ENCODE data around the gene ACADSB. TPM values are rescaled to one million over a fixed set of nuclear protein-coding genes. Genes with fewer than 3 reads are reported as not detected.

The ACADSB gene
- total RNA-seq, 4 donors from 2014 or later: 16.2 to 40.2 (median 22.0) TPM

GRCh38 chr10:122998934-122999333, 9.9 kb upstream of the ACADSB start:
- peaks cover 0 to 22% of the 10 kb centered on the region in 2 donors for H3K36me3 ChIP-seq
- in situ Hi-C loops (cut with MboI; ENCODE audit: low sequenced_read_pairs in 4 of 4): no loop called here

GRCh38 chr10:122999347-122999746, 9.5 kb upstream of the ACADSB start:
- Histone ChIP-seq H3K27ac (no peak overlapping the region), H3K4me3 (no peak overlapping the region), H3K27me3 (no peaks in the 10 kb centered on the region), H3K36me3 (peaks cover 0 to 18% of the 10 kb centered on the region in 2 donors), H3K4me1 (peaks cover 4 to 7% of the 10 kb centered on the region in 2 donors), H3K9me3 (no peaks in the 10 kb centered on the region)
- intact Hi-C loops (cut with DNase I; ENCODE audit: low total_unique reads): no loop called here
- no peak for TF ChIP-seq POLR2A (IDR thresholded peaks at IDR 0.05)
- no peak for TF ChIP-seq CTCF (IDR thresholded peaks at IDR 0.05 in 4 of 5, conservative IDR thresholded peaks at IDR 0.05 in 1 of 5)
- ATAC-seq (no peak), DNase-seq (no peak)
- in situ Hi-C loops (cut with MboI; ENCODE audit: low sequenced_read_pairs in 4 of 4): no loop called here

More at GRCh38 chr10:122998934-122999333, 9.9 kb upstream of the ACADSB start:
- no peak for TF ChIP-seq POLR2A (IDR thresholded peaks at IDR 0.05)
- peaks cover 4 to 7% of the 10 kb centered on the region in 2 donors for H3K4me1 ChIP-seq
- ATAC-seq: no peak
- no peak for DNase-seq
- no peak overlapping the region for H3K27ac ChIP-seq
- H3K4me3 ChIP-seq: no peak overlapping the region
- H3K9me3 ChIP-seq: no peaks in the 10 kb centered on the region
- no peaks in the 10 kb centered on the region for H3K27me3 ChIP-seq
- intact Hi-C loops (cut with DNase I; ENCODE audit: low total_unique reads): no loop called here

DNA sequence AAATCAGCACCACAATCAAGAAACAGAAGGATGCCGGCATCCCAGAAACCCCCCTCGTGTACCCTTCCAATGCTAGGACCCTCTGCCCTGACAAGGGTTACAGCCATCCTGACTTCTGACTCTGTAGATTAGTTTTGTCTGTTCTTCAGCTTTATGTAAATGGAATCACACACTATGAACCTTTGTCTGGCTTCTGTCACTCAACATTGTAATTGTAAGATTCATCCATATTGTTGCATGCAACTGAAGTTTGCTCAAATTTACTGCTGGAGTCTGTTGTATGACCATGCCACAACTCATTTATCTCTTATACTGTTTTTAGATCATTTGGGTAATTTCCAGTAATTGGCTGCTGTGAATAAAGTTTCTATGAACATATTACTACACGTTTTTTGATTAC, 8.7 kb upstream of the ACADSB start:
- Histone ChIP-seq H3K4me3 (no peak overlapping the region), H3K27ac (no peak overlapping the region), H3K4me1 (peaks cover 7 to 14% of the 10 kb centered on the region in 2 donors), H3K9me3 (no peaks in the 10 kb centered on the region), H3K27me3 (no peaks in the 10 kb centered on the region), H3K36me3 (peaks cover 0 to 13% of the 10 kb centered on the region in 2 donors)
- no peak for ATAC-seq
- in situ Hi-C loops (cut with MboI; ENCODE audit: low sequenced_read_pairs in 4 of 4): no loop called here
- TF ChIP-seq POLR2A (IDR thresholded peaks at IDR 0.05) (no peak), CTCF (IDR thresholded peaks at IDR 0.05 in 4 of 5, conservative IDR thresholded peaks at IDR 0.05 in 1 of 5) (no peak)
- DNase-seq: no peak
- intact Hi-C loops (cut with DNase I; ENCODE audit: low total_unique reads): loop anchor here (10.0 kb wide), 1 partner anchor 1415 kb away; the partner anchor contains the start of gene OAT

DNA sequence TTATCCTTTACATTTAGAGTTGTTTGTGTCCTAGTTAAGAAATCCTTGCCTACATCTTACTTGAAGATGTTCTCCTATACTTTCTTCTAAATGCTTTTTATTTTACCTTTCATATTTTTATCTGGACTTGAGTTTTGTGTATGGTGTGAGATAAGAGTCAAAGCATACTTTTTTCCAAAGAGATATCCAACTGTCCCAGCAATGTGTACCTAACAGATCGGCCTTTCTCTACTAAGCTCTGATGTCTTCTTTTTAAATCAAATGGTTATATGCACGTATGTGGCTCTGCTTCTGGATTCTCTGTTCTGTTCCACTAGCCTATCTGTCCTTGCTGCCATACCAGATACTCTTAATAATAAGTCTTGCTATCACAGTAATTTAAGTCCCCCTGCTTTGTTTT, 7.4 kb upstream of the ACADSB start:
- ATAC-seq (no peak), DNase-seq (no peak)
- Histone ChIP-seq H3K36me3 (peaks cover 0 to 2% of the 10 kb centered on the region in 2 donors), H3K27me3 (no peaks in the 10 kb centered on the region), H3K9me3 (no peaks in the 10 kb centered on the region), H3K4me1 (peaks cover 19 to 23% of the 10 kb centered on the region in 2 donors), H3K4me3 (no peak overlapping the region), H3K27ac (no peak overlapping the region)
- TF ChIP-seq POLR2A (IDR thresholded peaks at IDR 0.05) (no peak), CTCF (IDR thresholded peaks at IDR 0.05 in 4 of 5, conservative IDR thresholded peaks at IDR 0.05 in 1 of 5) (no peak)
- in situ Hi-C loops (cut with MboI; ENCODE audit: low sequenced_read_pairs in 4 of 4) (no loop called here), intact Hi-C loops (cut with DNase I; ENCODE audit: low total_unique reads) (loop anchor here (10.0 kb wide), 1 partner anchor 1413 kb away; the partner anchor contains the start of gene OAT)

DNA sequence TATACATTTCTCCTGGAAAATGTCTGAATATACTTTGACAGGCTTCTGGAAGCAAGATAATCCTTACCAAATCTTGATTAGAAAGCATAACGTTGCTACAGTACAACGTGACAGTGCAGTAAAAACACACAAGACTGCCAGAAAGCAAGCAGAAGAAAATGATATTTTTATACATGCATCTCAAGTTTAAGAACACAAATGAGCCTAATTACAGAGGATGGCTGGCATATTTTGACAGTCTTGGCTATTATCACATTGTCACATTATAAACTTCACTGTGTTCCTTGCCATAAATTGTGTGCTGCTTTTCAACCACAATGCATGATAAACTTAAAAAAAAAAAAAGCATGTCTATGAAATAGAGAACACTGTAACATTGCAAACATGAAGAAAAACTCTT, 4.5 kb upstream of the ACADSB start:
- no peaks in the 10 kb centered on the region for H3K27me3 ChIP-seq
- intact Hi-C loops (cut with DNase I; ENCODE audit: low total_unique reads) (loop anchor here (10.0 kb wide), 1 partner anchor 1411 kb away; the partner anchor contains the start of gene OAT), in situ Hi-C loops (cut with MboI; ENCODE audit: low sequenced_read_pairs in 4 of 4) (no loop called here)
- no peak for ATAC-seq
- TF ChIP-seq POLR2A (IDR thresholded peaks at IDR 0.05) (no peak), CTCF (IDR thresholded peaks at IDR 0.05 in 4 of 5, conservative IDR thresholded peaks at IDR 0.05 in 1 of 5) (no peak)
- H3K4me3 ChIP-seq: no peak overlapping the region
- H3K27ac ChIP-seq: no peak overlapping the region
- no peak for DNase-seq
- peaks cover 32 to 36% of the 10 kb centered on the region in 2 donors for H3K4me1 ChIP-seq
- no peaks in the 10 kb centered on the region for H3K9me3 ChIP-seq
- H3K36me3 ChIP-seq: no peaks in the 10 kb centered on the region
